DND-41 (cell line): Measurements from ENCODE around the gene ARL4A.

Source experiments
- CTCF ChIP-seq: IDR thresholded peaks from 2 replicates; pipeline ENCODE4 v1.5.1; 2012; ENCODE audit warnings: borderline replicate concordance, low read length, moderate library complexity, mild to moderate bottlenecking; ENCODE audit not compliant: poor library complexity, severe bottlenecking; ENCODE audit errors: extremely low read depth
- EZH2 ChIP-seq: IDR thresholded peaks from 3 replicates; pipeline ENCODE4 v1.6.1; 2012; ENCODE audit warnings: borderline replicate concordance, low read depth, mild to moderate bottlenecking, moderate library complexity, low read length, inconsistent platforms; ENCODE audit not compliant: severe bottlenecking

- TF ChIP-seq CTCF: no peak
- no peak for TF ChIP-seq EZH2
These were observed 3.5 kb upstream of the ARL4A start for GRCh38 chr7:12683678-12684585.
